Jurkat, Clone E6-1 (cell line): ENCODE data around the gene NEDD4.
A peak's percentile ranks its signal among the peaks of the same experiment; 100 is the strongest.
"Not testable (repeated sequence)": the region's sequence is repeated elsewhere in the genome, so short reads cannot be mapped to it uniquely, and the experiment has no call there.

ENCODE experiments used
- DNase-seq: peaks from one replicate; pipeline ENCODE4 v3.0.0-alpha.2; 2011; ENCODE audit warnings: low read depth, low spot score
- H3K4me3 ChIP-seq: 2 replicates; pipeline ENCODE4 v1.5.1; 2011; ENCODE audit warnings: mild to moderate bottlenecking, low read length, control low read depth, moderate library complexity

NEDD4 gene

DNA sequence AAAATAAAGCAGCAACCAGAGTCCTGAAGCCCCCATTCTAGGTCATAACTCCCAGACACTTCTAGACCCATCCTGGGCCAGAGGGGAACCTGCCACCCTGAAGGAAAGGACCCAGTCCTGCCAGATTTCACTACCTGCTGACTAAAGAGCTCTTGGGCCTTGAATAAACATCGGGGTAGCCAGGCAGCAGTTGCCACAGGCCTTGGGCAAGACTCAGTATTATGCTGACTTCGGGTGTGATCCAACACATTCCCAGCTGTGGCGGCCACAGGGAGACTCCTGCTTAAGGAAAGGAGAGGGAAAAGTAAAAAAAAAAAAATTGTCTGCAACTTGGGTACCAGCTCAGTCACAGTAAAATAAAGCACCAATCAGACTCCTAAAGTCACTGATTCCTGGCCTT, 23.8 kb downstream of the NEDD4 start:
- DNase-seq: no peak
- no peak overlapping the region for H3K4me3 ChIP-seq

DNA sequence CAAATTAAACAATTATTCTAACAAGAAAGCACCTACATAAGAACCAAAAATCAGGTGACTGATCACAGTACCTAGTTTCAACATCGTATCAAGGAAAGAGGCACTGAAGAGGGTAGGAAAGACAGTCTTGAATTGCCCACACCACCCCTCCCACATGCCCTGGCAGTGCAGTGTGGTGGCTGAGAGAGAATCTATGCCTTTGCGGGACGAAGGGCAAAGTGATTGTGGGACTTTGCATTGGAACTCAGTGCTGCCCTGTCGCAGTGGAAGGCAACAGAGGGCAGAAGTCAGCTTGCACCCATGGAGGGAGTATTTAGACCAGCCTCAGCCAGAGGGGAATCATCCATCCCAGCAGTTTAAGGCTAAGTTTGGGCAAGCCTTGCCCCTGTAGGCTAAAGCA, 24.5 kb downstream of the NEDD4 start:
- no peak overlapping the region for H3K4me3 ChIP-seq
- no peak for DNase-seq

DNA sequence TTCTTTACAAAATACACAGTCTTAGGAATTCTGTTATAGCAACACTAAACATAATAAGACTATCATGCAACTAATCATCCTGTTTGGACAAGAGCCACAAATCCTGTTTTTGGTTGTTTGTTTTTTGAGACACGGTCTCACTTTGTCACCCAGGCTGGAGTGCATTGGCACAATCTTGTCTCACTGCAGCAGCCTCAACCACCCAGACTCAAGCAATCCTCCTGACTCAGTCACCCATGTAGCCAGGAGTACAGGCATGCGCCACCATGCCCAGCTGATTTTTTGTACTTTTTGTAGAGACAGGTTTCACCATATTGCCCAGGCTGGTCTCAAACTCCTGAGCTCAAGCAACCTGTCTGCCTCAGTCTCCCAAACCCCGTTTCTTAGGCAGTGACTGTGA, 28.3 kb downstream of the NEDD4 start:
- H3K4me3 ChIP-seq: no peak overlapping the region
- no peak for DNase-seq

DNA sequence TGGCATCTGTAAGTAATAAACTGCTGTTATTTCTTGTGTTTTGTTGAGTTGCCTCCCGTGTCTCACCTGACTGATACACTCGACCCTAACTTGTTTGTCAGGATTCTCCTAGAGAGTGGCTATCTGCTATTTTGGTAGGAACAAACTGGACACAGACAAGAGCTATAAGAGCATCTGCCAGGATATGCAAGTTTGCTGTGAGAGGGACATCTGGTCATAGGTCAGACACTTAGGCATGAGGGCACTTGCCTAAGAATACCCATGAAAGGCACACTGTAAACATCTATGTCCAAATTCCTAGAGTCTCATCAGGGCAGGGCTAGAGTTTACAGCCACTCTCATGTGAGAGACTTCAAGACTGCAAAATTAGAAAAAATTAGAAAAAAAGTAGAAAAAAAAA, 32.5 kb downstream of the NEDD4 start:
- no peak for DNase-seq
- no peak overlapping the region for H3K4me3 ChIP-seq

DNA sequence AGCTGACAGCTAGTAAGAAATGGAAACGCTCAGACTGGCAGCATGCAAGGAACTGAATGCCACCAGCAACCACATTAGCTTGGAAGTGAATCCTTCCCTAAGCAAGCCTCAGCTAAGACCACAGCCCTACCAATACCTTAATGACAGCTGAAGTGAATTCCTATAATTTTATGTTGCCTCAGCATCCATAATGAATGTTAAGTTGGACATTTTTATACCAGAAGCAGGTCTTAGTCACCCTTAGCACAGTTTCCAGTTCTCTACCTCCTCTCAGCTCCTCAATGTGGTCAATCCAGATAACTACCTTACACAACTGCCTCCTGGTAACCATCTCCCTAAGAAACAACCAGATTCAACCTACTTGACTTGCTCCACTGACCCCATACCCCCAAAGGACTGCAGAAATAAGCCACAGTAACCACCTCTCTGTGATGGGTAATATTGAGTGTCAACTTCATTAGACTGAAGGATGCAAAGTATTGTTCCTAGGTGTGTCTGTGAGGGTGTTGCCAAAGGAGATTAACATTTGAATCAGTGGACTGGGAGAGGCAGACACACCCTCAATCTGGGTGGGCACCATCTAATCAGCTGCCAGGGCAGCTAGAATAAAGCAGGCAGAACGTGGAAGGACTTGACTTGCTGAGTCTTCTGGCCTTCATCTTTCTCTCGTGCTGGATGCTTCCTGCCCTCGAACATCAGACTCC, 33.5 kb downstream of the NEDD4 start:
- H3K4me3 ChIP-seq: no peak overlapping the region
- no peak for DNase-seq

DNA sequence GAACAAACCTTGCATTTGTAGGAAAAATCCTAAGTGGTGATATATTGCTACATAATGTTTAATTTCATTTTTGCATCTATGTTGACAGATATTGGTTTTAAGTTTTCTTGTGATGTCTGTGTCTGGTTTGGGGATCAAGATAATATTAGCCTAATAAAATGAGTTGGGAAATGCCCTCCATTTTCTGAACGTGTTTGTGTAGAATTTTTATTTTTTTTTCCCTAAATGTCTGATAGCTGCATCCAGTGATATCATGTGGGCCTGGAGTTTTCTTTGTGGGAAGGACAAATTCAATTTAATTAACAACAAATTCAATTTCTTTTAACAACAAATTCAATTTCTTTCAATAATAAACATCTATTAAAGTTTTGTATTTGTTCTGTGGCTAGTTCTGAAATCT, 35.1 kb downstream of the NEDD4 start:
- no peak for DNase-seq
- no peak overlapping the region for H3K4me3 ChIP-seq

DNA sequence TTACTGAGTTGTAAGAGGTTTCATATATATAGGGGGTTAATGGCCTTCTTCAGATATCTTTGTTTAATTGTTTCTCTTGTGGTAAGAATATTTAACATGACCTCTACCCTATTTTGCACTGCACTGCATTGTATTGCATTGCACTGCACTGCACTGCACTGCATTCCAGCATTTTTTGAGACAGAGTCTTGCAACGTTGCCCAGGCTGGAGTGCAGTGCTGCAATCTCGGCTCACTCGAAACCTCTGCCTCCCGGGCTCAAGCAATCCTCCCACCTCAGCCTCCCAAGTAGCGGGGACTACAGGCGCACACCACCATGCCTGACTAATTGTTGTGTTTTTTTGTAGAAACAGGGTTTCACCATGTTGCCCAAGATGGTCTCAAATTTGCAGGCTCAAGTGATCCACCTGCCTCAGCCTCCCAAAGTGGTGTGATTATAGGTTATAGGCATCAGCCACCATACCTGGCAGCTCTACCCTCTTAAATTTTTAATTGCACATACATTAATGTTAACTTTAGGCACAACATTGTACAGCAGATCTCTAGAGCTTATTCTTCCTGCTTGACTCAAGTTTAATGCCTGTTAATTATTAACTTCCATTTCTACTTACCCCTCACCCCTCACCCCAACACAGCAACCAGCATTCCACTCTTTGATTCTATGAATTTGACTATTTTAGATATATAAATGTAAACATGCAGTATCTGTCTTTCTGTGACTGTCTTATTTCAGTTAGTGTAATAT, 38.4 kb downstream of the NEDD4 start:
- DNase-seq: no peak
- H3K4me3 ChIP-seq: no peak overlapping the region

DNA sequence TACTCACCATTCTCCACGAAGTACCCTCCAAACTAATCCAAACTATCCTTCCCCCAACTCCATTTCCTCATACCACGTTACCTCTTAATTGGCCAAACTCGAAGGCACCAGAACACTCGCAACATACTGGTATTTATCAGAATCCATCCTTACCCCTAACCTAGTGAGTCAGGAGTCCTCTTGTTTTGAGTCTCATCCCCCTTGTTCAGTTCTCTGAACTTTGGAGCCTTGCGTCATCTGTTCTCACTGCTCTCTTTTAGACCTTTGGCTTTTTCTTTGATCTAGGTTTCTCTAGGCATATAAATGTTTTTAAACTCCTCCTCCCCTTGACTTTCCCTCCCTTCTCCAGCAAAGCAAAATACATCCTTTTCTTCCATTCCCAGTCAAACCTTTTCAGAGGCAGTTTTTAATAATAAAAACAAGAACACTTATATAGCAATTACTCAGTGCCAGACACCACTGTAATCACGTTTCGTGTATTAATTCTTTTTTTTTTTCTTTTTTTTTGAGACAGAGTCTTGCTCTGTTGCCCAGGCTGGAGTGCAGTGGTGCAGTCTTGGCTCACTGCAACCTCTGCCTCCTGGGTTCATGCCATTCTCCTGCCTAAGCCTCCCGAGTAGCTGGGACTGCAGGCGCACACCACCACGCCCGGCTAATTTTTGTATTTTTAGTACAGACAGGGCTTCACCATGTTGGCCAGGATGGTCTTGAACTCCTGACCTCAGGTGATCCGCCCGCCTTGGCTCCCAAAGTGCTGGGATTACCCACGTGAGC, 40.7 kb downstream of the NEDD4 start:
- H3K4me3 ChIP-seq, DNase-seq: not testable (repeated sequence)

DNA sequence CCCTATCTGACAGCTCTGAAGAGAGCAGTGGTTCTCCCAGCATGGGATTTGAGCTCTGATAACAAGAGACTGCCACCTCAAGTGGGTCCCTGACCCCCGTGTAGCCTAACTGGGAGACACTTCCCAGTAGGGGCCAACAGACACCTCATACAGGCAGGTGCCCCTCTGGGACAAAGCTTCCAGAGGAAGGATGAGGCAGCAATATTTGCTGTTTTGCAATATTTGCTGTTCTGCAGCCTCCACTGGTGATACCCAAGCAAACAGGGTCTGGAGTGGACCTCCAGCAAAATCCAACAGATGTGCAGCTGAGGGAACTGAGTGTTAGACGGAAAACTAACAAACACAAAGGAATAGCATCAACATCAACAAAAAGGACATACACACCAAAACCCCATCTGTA, 48.8 kb downstream of the NEDD4 start:
- not testable (repeated sequence) for DNase-seq, H3K4me3 ChIP-seq

DNA sequence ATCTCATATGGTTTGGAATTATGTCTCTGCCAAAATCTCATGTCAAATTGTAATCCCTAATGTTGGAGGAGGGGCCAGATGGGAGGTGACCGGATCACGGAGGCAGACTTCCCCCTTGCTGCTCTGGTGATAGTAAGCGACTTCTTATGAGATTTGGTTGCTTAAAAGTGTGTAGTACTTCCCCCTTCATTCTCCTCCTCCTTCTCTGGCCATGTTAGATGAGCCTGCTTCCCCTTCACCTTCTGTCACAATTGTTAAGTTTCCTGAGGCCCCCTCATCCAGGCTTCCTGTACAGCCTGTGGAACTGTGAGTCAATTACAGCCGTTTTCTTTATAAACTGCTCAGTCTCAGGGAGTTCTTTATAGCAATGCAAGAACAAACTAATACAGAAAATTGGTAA, 51.1 kb downstream of the NEDD4 start:
- no peak for DNase-seq
- no peak overlapping the region for H3K4me3 ChIP-seq

DNA sequence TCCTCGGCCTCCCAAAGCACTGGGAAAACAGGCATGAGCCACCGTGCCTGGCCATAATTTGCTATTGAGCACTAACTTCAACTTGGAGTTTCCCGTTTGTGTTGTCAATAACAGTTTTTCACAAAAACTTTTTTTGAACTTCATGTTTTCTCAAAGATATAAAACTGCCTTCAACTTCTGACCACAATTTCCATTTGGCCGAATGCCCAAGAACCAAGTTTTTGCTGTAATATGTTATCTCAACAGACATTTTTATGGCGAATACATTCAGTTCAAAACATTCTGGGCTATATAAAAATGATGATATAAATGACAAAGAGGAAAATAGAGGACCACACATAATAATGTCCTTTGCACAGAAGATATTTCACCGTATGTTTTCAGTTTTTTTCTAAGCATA, 56.4 kb downstream of the NEDD4 start:
- H3K4me3 ChIP-seq: no peak overlapping the region
- no peak for DNase-seq

DNA sequence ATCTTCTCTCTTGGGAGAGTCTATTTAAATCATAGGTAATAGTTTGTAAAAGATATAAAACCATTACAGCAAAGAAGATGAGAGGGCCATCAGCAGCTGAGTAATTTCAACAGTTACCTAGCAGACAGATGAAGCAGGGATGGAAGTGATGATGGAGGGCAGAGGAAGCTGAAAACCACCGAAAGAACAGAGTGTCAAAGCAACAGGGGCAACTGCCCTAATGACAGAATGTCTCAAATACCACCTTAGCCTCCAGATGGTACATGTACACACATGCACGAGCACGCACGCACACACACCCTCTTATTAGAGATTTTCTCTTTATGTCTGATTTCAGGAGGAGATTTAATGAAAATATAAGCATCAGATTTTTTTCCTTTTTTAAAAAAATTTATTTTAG, 64.5 kb downstream of the NEDD4 start:
- no peak for DNase-seq
- H3K4me3 ChIP-seq: no peak overlapping the region

DNA sequence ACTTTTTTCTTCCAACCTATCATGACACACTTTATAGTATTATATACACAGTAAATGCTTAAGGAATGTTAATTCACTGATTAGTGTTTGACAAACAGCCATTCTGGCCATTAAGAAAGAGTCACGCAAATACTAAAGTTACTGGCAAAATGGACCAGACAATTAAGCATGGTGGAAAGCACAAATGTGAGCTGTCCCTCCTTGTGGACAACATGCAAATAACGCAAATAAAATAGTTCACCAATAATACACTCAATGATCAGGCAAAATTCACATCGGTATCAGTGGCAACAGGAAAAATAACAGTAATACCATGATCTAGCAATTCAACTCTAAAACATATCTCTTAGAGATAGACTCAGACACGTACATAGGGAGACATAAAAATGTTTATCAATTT, 71.7 kb downstream of the NEDD4 start:
- H3K4me3 ChIP-seq: no peak overlapping the region
- DNase-seq: no peak

DNA sequence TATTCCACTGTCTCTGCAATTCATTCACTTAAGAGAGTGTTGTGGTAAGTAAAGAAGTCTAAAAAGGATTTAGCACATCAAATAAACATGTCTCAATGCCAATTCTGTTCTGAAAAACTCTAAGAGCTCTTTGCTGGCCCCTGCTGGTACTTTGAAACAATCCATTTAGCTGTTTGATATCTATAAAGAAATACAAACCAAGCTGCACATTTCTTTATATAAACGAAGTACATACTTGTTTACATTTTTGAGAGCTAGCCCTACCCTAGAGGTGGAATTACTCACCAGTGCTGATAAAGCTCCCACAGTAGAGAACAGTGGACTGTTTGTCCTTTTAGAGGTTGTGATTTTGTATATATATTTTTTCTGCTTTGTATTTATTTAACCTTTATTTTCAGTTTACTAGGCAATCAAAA, 75.5 kb downstream of the NEDD4 start:
- DNase-seq: peak; percentile 42
- no peak overlapping the region for H3K4me3 ChIP-seq

DNA sequence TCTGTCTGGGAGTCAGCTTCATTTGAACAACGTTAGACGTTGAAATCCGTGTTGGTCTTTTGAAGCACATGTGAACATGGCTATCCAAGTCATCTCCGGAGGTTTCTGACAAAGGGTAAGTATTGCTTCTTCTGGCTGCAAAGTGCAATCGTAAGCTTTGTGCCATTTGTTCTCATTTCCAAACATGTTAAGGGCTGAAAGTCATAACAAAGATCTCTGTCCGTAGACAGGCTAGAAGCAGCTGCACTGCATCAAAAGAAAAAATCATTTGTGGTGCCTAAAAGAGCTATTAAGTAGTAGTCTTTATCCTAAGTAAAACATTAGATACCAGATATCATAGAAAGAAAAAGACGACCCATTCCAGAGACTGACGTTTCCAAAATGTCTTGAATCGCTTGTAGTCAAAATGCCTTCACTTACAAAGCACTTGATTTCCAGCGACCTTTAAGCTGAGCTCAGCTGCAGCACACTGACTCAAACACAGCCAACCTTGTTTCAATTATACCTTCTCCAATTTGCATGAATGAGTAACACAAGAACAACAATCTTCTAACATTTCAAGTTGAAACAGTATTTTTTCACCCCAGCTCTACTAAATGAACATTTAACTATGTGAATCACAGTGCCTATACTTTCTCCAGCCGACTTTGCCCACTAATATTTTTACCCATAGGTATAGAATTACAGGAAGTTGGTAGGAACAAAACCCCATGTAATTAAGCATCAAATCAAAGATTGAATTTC, 76.6 kb downstream of the NEDD4 start:
- no peak overlapping the region for H3K4me3 ChIP-seq
- no peak for DNase-seq

DNA sequence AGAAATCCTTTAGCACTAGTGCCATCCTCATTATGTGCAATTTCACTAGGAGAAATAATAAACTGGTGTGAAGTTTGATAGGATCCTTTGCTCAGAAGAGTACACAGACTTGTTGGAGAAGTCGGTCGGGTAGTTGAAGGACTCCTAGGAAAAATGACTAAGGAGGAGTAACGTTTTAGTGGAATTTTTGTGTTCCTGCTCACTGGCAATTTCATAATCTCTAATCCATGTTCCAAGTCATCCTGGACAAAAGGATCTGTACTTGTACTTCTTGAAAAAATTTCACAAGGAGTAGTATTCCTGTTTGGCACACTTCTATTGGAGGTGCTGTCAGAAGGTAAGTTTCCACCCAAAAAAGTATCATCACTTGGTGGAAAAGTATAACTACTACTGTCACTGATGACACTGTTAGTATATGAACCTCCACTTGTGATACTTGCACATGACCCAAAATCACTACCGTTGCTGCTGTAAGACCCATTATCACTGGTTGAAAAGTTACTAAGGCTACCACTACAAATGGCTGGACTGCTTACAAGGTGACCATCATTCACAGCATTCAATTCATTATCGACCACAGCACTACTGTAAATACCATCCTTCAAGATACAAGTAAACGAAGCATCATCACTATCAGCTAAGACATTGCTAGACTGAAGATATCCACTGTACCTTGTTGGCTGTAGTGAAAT, 77.4 kb downstream of the NEDD4 start:
- DNase-seq: no peak
- no peak overlapping the region for H3K4me3 ChIP-seq

DNA sequence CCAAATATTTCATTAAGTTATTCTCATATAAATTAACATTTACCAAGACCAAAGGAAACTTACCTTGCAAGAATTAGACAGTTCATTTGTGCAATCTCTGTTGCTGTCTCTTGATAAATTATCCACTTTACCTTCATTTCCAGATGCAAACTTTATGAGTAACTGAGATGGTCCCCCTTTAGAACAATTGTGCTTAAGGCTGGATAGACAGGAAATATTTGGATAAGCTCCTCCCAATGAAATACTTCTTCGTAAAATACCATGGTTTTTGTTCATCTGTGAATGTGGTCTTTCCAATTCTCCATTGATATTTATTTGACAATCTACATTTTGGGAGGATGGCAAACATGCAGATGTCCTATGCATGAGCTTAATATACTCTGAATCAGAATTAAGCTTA, 78.2 kb downstream of the NEDD4 start:
- DNase-seq: no peak
- H3K4me3 ChIP-seq: no peak overlapping the region

DNA sequence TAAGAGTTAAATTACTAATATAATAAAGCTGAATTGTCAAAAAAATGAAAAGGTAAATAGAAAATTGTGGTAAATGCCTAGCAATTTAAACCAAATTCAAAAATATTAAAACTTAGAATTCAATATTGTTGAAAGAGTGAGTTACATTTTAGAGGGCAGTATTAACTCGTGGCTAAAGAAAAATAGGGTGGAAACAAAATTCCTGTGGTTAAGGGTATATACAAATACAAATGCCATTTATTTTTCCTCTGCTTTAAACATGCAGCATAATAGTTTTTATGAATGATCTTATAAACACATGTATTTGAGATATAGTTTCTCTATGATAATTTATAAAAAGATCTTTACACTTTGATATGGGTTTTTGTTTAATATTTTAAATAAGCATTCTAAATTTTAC, 79.0 kb downstream of the NEDD4 start:
- no peak for DNase-seq
- H3K4me3 ChIP-seq: no peak overlapping the region

DNA sequence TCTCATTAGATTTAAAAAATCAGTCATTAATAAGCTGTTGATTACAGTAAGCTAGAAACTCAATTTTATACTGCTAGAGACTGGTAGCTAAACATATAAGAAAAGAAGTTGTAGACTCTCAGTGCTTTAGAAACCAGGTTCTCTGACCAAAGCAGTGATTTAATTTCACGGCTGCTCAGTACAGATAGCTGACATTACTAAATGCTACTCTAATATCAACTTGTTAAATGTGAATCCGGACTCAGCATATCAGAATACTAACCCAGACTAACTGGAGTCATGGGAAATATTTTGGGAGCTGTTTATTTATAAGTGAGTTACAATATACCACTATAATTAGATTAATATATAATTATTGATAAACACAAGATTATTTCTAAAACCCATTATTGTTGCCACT, 80.4 kb downstream of the NEDD4 start:
- no peak overlapping the region for H3K4me3 ChIP-seq
- no peak for DNase-seq
